PC-9 (cell line): ENCODE data around the gene FGD2.

Experiments
- EZH2 ChIP-seq: fragments of 200-600 bp; sonication (generic); IDR thresholded peaks from 2 replicates; pipeline ENCODE4 v1.8.0; 2017; ENCODE audit warnings: antibody characterized with exemption, low read depth
- TF ChIP-seq, protein P1 (sequence below): fragments of 200-600 bp; sonication (generic); conservative IDR thresholded peaks from 2 replicates; pipeline ENCODE4 v1.6.1; 2017; ENCODE audit warnings: mixed run types, antibody characterized with exemption, mild to moderate bottlenecking, moderate library complexity

- TF ChIP-seq, protein P1, sequence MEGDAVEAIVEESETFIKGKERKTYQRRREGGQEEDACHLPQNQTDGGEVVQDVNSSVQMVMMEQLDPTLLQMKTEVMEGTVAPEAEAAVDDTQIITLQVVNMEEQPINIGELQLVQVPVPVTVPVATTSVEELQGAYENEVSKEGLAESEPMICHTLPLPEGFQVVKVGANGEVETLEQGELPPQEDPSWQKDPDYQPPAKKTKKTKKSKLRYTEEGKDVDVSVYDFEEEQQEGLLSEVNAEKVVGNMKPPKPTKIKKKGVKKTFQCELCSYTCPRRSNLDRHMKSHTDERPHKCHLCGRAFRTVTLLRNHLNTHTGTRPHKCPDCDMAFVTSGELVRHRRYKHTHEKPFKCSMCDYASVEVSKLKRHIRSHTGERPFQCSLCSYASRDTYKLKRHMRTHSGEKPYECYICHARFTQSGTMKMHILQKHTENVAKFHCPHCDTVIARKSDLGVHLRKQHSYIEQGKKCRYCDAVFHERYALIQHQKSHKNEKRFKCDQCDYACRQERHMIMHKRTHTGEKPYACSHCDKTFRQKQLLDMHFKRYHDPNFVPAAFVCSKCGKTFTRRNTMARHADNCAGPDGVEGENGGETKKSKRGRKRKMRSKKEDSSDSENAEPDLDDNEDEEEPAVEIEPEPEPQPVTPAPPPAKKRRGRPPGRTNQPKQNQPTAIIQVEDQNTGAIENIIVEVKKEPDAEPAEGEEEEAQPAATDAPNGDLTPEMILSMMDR, result no peak
- TF ChIP-seq EZH2, result no peak
Measured at GRCh38 chr6:36986704-36987047, 18.8 kb upstream of the FGD2 start.
